Measurements from ENCODE around the gene TAF1D.

TAF1D gene

GRCh38 chr11:93712678-93713077 is 28.6 kb downstream of the TAF1D start:
- Histone ChIP-seq H2AFZ (ENCODE audit: low read depth, low read length, severe bottlenecking) (no peak overlapping the region), H3K4me2 (ENCODE audit: low read depth, low read length, poor library complexity, severe bottlenecking) (no peak overlapping the region), H4K20me1 (ENCODE audit: low read depth, low read length) (no peaks in the 10 kb centered on the region), H3K27me3 (ENCODE audit: low read length) (no peaks in the 10 kb centered on the region), H3K9me2 (replicated peaks; ENCODE audit: insufficient read depth, low read length) (no peaks in the 10 kb centered on the region), H3F3A (ENCODE audit: insufficient read depth) (no peaks in the 10 kb centered on the region), H3K9ac (ENCODE audit: low read length) (no peak overlapping the region), H3K36me3 (ENCODE audit: low read length) (peaks cover 52% of the 10 kb centered on the region), H3K4me3 (ENCODE audit: insufficient read depth, low read length, poor library complexity, severe bottlenecking) (no peak overlapping the region), H3K9me3 (ENCODE audit: insufficient read depth, low read length) (no peaks in the 10 kb centered on the region), H3K27ac (ENCODE audit: low read depth, low read length) (no peak overlapping the region), H3K79me2 (ENCODE audit: insufficient read depth, low read length) (peaks cover 13% of the 10 kb centered on the region; the same call in 1 of the 2 replicates)
- TF ChIP-seq CTCF (IDR thresholded peaks at IDR 0.05; ENCODE audit: insufficient read depth, low read length, poor library complexity, severe bottlenecking) = no peak
- no peak for TF ChIP-seq EZH2phosphoT487 (conservative IDR thresholded peaks at IDR 0.05; ENCODE audit: low read length)

GRCh38 chr11:93710239-93710638 is 31.1 kb downstream of the TAF1D start:
- Histone ChIP-seq H3K4me2 (ENCODE audit: low read depth, low read length, poor library complexity, severe bottlenecking) (no peak overlapping the region), H3K36me3 (ENCODE audit: low read length) (peaks cover 76% of the 10 kb centered on the region), H2AFZ (ENCODE audit: low read depth, low read length, severe bottlenecking) (no peak overlapping the region), H4K20me1 (ENCODE audit: low read depth, low read length) (no peaks in the 10 kb centered on the region), H3K9ac (ENCODE audit: low read length) (no peak overlapping the region), H3F3A (ENCODE audit: insufficient read depth) (no peaks in the 10 kb centered on the region), H3K27ac (ENCODE audit: low read depth, low read length) (no peak overlapping the region), H3K27me3 (ENCODE audit: low read length) (no peaks in the 10 kb centered on the region), H3K9me2 (replicated peaks; ENCODE audit: insufficient read depth, low read length) (no peaks in the 10 kb centered on the region), H3K4me3 (ENCODE audit: insufficient read depth, low read length, poor library complexity, severe bottlenecking) (no peak overlapping the region), H3K9me3 (ENCODE audit: insufficient read depth, low read length) (no peaks in the 10 kb centered on the region), H3K79me2 (ENCODE audit: insufficient read depth, low read length) (peaks cover 9% of the 10 kb centered on the region; the same call in 1 of the 2 replicates)
- TF ChIP-seq CTCF (IDR thresholded peaks at IDR 0.05; ENCODE audit: insufficient read depth, low read length, poor library complexity, severe bottlenecking) = no peak
- TF ChIP-seq EZH2phosphoT487 (conservative IDR thresholded peaks at IDR 0.05; ENCODE audit: low read length) = no peak

- Histone ChIP-seq H3K9me3 (ENCODE audit: insufficient read depth, low read length) (no peaks in the 10 kb centered on the region), H3K9me2 (replicated peaks; ENCODE audit: insufficient read depth, low read length) (no peaks in the 10 kb centered on the region), H3K79me2 (ENCODE audit: insufficient read depth, low read length) (peaks cover 5% of the 10 kb centered on the region; the same call in 1 of the 2 replicates), H3K4me3 (ENCODE audit: insufficient read depth, low read length, poor library complexity, severe bottlenecking) (no peak overlapping the region), H3K9ac (ENCODE audit: low read length) (no peak overlapping the region), H4K20me1 (ENCODE audit: low read depth, low read length) (no peaks in the 10 kb centered on the region), H3K27me3 (ENCODE audit: low read length) (no peaks in the 10 kb centered on the region), H3K36me3 (ENCODE audit: low read length) (peaks cover 66% of the 10 kb centered on the region), H3K4me2 (ENCODE audit: low read depth, low read length, poor library complexity, severe bottlenecking) (no peak overlapping the region), H3F3A (ENCODE audit: insufficient read depth) (no peaks in the 10 kb centered on the region), H3K27ac (ENCODE audit: low read depth, low read length) (no peak overlapping the region), H2AFZ (ENCODE audit: low read depth, low read length, severe bottlenecking) (no peak overlapping the region)
- TF ChIP-seq EZH2phosphoT487 (conservative IDR thresholded peaks at IDR 0.05; ENCODE audit: low read length) = no peak
- no peak for TF ChIP-seq CTCF (IDR thresholded peaks at IDR 0.05; ENCODE audit: insufficient read depth, low read length, poor library complexity, severe bottlenecking)
Measured at GRCh38 chr11:93704237-93704636, 37.1 kb downstream of the TAF1D start.
